Vagina (tissue), 2 donors: Measurements from ENCODE around the gene ITSN1. TPM values are rescaled to one million over a fixed set of nuclear protein-coding genes. Genes with fewer than 3 reads are reported as not detected.
"Not testable (repeated sequence)": the region's sequence is repeated elsewhere in the genome, so short reads cannot be mapped to it uniquely, and the experiment has no call there.

ENCODE experiments used
- DNase-seq, 2 donors: peaks; one replicate each; pipeline ENCODE4 v3.0.0-alpha.2; 2017; ENCODE audit errors: extremely low spot score in 2 of 2
- H3K27ac ChIP-seq: fragments of 200-600 bp; sonication (generic); one replicate; pipeline ENCODE4 v1.5.1; 2019
- H3K27me3 ChIP-seq: fragments of 200-600 bp; sonication (generic); one replicate; pipeline ENCODE4 v1.5.1; 2019
- H3K36me3 ChIP-seq, 2 donors: fragments of 200-600 bp; sonication (generic); one replicate each; pipeline ENCODE4 v1.5.1; 2017 to 2019
- H3K4me1 ChIP-seq: fragments of 200-600 bp; sonication (generic); one replicate; pipeline ENCODE4 v1.5.1; 2019
- H3K4me3 ChIP-seq, 2 donors: fragments of 200-600 bp; sonication (generic); 1 replicate in 1 of 2; 2 replicates in 1 of 2; pipeline ENCODE4 v1.5.1; 2016 to 2019
- H3K9me3 ChIP-seq: fragments of 200-600 bp; sonication (generic); one replicate; pipeline ENCODE4 v1.5.1; 2019
- POLR2A ChIP-seq, 2 donors: fragments of 450-650 bp; IDR thresholded peaks; one replicate each; pipeline ENCODE4 v1.6.1; 2017; ENCODE audit warnings: antibody characterized with exemption in 2 of 2, mild to moderate bottlenecking in 2 of 2, moderate library complexity in 2 of 2
- POLR2AphosphoS5 ChIP-seq, 2 donors: sonication (generic); formaldehyde crosslinking; IDR thresholded peaks; one replicate each; pipeline ENCODE4 v1.9.0; 2017; ENCODE audit warnings: antibody characterized with exemption in 2 of 2, mild to moderate bottlenecking in 2 of 2, low read depth in 1 of 2; ENCODE audit not compliant: insufficient read depth in 1 of 2
- intact Hi-C: fragments of 100-400 bp; cut with DNase I; formaldehyde crosslinking; loops from one replicate; pipeline ENCODE4 v1.15.1; 2023
- total RNA-seq: library from RNA; depleted of rRNA; stranded (reverse); fragments of >200 nt; gene quantifications from one replicate; pipeline ENCODE4 v1.2.3, GENCODE V29; 2016
- TF ChIP-seq, protein P1 (sequence below), 3 experiments: fragments of 450-650 bp in 2 of 3; fragments of 200-600 bp in 1 of 3; sonication (generic) in 1 of 3; IDR thresholded peaks; one replicate each; pipeline ENCODE4 v1.5.1; 2017 to 2019; ENCODE audit warnings: antibody characterized with exemption in 3 of 3, mild to moderate bottlenecking in 2 of 3, moderate library complexity in 2 of 3

ITSN1 gene
- total RNA-seq, 1 donor from 2014 or later = 46.9 TPM

DNA sequence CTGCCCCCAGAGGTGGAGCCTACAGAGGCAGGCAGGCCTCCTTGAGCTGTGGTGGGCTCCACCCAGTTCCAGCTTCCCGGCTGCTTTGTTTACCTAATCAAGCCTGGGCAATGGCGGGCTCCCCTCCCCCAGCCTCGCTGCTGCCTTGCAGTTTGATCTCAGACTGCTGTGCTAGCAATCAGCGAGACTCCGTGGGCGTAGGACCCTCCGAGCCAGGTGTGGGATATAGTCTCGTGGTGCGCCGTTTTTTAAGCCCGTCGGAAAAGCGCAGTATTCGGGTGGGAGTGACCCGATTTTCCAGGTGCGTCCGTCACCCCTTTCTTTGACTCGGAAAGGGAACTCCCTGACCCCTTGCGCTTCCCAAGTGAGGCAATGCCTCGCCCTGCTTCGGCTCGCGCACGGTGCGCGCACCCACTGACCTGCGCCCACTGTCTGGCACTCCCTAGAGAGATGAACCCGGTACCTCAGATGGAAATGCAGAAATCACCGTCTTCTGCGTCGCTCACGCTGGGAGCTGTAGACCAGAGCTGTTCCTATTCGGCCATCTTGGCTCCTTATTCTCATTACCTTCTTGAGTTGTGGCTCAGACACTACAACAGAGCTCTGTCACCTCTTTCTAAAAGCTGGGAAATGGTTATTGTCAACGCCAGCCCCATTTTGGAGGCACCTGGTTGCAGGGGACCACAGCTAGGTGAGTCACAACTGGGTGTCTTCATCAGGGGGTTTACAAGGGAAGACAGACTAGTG lies 288.9 kb downstream of the ITSN1 start:
- intact Hi-C loops = loop anchor here (10.0 kb wide), 1 partner anchor 274 kb away; no protein-coding TSS in a partner anchor
- DNase-seq = not testable (repeated sequence)

DNA sequence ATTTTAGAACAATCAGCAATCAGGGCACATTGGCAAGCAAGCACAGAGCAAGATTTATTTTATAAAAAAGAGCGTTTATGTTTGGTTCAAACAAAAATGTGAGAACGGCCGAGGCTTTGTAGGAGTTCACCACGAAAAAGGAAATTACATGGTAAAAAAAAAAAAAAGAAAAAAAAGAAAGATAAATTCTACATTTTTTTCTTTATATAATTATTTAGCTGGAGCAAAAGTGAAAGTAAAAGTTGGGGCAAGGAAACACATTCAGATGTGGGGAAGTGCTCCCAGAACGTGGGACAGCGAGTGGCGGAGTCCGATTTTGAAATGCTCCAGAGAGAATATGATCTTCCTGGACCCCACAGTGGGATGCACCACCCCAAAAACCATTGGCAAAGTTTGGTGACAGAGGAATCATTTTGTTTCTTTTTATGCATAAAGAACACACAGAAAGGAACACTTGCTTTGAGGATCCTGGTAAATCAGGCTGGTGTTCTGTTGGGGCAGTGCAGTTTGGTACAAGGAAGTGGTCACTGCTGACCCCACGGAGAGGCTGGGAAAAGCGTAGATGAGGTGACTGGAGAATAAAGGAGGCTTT lies 289.6 kb downstream of the ITSN1 start:
- Histone ChIP-seq H3K27me3 (no peaks in the 10 kb centered on the region), H3K9me3 (no peaks in the 10 kb centered on the region), H3K27ac (peak overlapping the region; percentile 59), H3K36me3 (no peaks in the 10 kb centered on the region), H3K4me3 (peak overlapping the region; percentile 26 to 36), H3K4me1 (peaks cover 11% of the 10 kb centered on the region)
- intact Hi-C loops = loop anchor here (10.0 kb wide), 1 partner anchor 273 kb away; no protein-coding TSS in a partner anchor
- TF ChIP-seq, protein P1, sequence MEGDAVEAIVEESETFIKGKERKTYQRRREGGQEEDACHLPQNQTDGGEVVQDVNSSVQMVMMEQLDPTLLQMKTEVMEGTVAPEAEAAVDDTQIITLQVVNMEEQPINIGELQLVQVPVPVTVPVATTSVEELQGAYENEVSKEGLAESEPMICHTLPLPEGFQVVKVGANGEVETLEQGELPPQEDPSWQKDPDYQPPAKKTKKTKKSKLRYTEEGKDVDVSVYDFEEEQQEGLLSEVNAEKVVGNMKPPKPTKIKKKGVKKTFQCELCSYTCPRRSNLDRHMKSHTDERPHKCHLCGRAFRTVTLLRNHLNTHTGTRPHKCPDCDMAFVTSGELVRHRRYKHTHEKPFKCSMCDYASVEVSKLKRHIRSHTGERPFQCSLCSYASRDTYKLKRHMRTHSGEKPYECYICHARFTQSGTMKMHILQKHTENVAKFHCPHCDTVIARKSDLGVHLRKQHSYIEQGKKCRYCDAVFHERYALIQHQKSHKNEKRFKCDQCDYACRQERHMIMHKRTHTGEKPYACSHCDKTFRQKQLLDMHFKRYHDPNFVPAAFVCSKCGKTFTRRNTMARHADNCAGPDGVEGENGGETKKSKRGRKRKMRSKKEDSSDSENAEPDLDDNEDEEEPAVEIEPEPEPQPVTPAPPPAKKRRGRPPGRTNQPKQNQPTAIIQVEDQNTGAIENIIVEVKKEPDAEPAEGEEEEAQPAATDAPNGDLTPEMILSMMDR (IDR thresholded peaks at IDR 0.05) = no peak
- TF ChIP-seq POLR2A (IDR thresholded peaks at IDR 0.05) (no peak), POLR2AphosphoS5 (IDR thresholded peaks at IDR 0.05; ENCODE audit: insufficient read depth in 1 of 2, low read depth in 1 of 2) (no peak)
- DNase-seq = no peak

More for the DNA sequence above, 288.9 kb downstream of the ITSN1 start:
- not testable (repeated sequence) for H3K9me3 ChIP-seq, H3K27me3 ChIP-seq, H3K36me3 ChIP-seq
- H3K4me3 ChIP-seq = peak overlapping the region in 1 of 2 donors; percentile 36
- peaks cover 11% of the 10 kb centered on the region for H3K4me1 ChIP-seq
- H3K27ac ChIP-seq = peak overlapping the region; percentile 59
- TF ChIP-seq POLR2AphosphoS5 (IDR thresholded peaks at IDR 0.05; ENCODE audit: insufficient read depth in 1 of 2, low read depth in 1 of 2) = peak in 1 of 2 donors; percentile 14

DNA sequence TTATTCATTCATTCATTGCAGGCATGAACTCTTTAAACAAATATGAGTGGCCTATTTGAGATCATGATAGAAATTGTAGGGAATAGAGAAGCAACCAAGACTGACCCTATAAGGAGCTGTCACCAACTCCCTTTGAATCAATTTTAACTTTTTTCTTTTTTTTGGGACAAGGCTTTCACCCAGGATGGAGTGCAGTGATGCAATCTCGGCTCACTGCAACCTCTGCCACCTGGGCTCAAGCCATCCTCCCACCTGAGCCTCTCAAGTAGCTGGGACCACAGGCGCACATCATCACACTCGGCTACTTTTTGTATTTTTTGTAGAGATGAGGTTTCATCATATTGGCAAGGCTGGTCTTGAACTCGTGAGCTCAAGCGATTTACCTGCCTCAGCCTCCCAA lies 290.4 kb downstream of the ITSN1 start:
- peak overlapping the region in 1 of 2 donors; percentile 36 for H3K4me3 ChIP-seq
- no peak for DNase-seq
- peaks cover 11% of the 10 kb centered on the region for H3K4me1 ChIP-seq
- TF ChIP-seq POLR2AphosphoS5 (IDR thresholded peaks at IDR 0.05; ENCODE audit: insufficient read depth in 1 of 2, low read depth in 1 of 2) = no peak
- peak overlapping the region; percentile 59 for H3K27ac ChIP-seq
- H3K27me3 ChIP-seq = no peaks in the 10 kb centered on the region
- no peaks in the 10 kb centered on the region for H3K36me3 ChIP-seq
- H3K9me3 ChIP-seq = no peaks in the 10 kb centered on the region
- intact Hi-C loops = loop anchor here (10.0 kb wide), 1 partner anchor 272 kb away; no protein-coding TSS in a partner anchor

DNA sequence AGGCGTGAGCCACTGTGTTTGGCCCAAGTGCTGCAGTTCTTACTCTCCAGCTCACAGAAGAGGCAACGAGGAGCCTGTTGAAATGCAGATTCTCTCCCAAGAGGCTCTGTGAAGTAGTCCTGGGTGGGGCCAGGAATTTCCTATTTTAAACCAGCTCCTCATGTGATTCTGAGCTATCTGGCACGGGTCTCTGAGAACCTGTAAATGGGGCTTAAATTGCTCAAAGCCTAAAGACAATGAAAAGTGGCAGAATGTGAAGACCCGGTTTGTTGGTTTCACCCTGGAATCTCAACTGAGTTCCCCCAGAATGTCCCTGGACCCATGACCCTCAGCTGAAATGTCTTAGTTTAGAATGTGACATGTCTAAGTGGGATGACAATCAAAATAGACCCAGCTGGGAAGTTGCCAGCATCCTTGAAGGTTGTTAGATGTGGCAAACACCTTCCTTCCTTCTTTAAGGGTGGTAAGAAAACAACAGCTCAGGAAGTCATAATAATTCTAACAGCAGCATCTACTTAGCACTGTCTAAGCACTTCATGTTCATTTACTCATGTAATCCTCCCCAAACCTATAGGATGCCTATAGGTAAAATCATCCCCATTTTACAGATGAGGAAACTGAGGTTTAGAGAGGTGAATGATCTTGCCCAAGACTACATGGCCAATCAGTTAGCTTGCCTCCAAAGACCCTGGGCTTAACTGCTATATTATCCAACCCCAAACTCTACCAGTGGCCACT lies 294.2 kb downstream of the ITSN1 start:
- Histone ChIP-seq H3K27me3 (no peaks in the 10 kb centered on the region), H3K27ac (peak overlapping the region; percentile 56), H3K4me1 (peaks cover 11% of the 10 kb centered on the region), H3K36me3 (no peaks in the 10 kb centered on the region), H3K4me3 (no peak overlapping the region), H3K9me3 (no peaks in the 10 kb centered on the region)
- peak in 1 of 2 donors; percentile 40 for DNase-seq
- TF ChIP-seq, protein P1 (IDR thresholded peaks at IDR 0.05) = no peak
- no peak for TF ChIP-seq POLR2AphosphoS5 (IDR thresholded peaks at IDR 0.05; ENCODE audit: insufficient read depth in 1 of 2, low read depth in 1 of 2)
- TF ChIP-seq POLR2A (IDR thresholded peaks at IDR 0.05) = no peak
- intact Hi-C loops = loop anchor here (10.0 kb wide), 1 partner anchor 268 kb away; no protein-coding TSS in a partner anchor

DNA sequence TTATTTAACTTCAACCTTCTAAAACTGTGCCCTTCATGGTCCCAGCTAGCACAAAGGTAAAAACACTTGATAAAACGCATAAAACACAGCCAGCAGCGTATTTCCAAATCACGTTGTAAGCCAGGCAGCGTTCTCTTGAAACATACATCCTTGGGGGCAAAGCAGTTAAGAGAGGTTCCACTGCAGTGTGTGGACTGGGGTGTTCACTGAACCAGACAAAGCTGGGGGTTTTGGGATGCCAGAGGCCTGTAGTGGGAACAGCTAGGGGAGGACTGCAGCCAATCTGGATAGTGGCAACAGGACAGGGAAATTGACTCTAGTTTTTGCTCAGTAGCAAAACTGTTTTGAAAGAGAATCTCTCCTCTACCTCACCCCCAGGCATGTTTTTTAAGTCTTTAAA lies 294.8 kb downstream of the ITSN1 start:
- intact Hi-C loops = loop anchor here (10.0 kb wide), 1 partner anchor 268 kb away; no protein-coding TSS in a partner anchor
- peaks cover 10% of the 10 kb centered on the region for H3K4me1 ChIP-seq
- no peaks in the 10 kb centered on the region for H3K36me3 ChIP-seq
- H3K27me3 ChIP-seq = no peaks in the 10 kb centered on the region
- H3K9me3 ChIP-seq = no peaks in the 10 kb centered on the region
- peak overlapping the region; percentile 56 for H3K27ac ChIP-seq
- TF ChIP-seq POLR2A (IDR thresholded peaks at IDR 0.05) = no peak
- TF ChIP-seq POLR2AphosphoS5 (IDR thresholded peaks at IDR 0.05; ENCODE audit: insufficient read depth in 1 of 2, low read depth in 1 of 2) = no peak
- TF ChIP-seq, protein P1 (IDR thresholded peaks at IDR 0.05) = no peak
- no peak overlapping the region for H3K4me3 ChIP-seq
- peak in 1 of 2 donors; percentile 40 for DNase-seq
